SKM-1 treated with dmso at 0.1 percent for 144 hours (cell line): ENCODE measurements around the gene ADRA1B.
A peak's percentile ranks its signal among the peaks of the same experiment; 100 is the strongest.
"Not testable (repeated sequence)": the region's sequence is repeated elsewhere in the genome, so short reads cannot be mapped to it uniquely, and the experiment has no call there.

Experiments
- DNase-seq: peaks from one replicate; lab custom pipeline; 2025; ENCODE audit not compliant: unreplicated experiment; lab: John Stamatoyannopoulos, UW

ADRA1B gene

DNA sequence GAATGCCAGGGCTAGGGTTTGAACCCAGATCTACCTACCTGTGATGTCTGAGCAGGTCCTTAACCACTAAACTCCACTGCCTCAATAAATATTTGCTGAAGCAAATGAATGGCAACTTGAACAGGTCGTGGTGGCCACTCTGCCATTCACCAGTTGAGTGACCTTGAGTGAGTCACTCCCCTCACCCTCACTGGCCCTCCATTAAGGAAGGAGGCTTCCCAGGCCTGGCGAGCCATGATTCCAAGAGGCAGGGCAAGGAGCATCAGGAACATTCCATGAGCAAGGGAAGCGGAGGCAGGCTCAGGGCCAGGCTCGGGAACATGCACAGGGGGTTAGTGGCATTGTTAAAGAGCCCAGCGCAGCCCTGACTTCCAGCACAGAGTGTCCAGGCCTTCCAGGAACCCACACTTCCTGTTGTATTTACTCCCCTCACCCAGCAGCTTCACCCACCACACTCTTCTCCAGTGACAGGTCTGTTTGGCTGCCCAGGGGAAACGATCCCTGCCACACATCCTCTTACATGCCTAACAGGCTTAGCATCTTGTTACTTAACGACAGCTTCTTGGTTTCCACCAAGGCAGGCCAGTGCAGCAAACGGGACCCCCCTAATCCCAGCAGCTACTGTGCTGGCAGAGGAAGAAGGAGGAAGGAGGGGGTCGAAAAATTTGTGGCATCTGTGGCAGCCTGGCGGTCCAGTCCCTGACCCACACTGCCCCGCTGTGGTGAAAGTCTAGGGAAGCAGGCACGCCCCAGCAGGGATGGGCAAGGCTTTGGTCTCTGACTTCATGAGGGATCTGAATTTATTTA, 49.0 kb downstream of the ADRA1B start:
- DNase-seq, result peak; percentile 10

GRCh38 chr5:159965838-159966128, 49.5 kb downstream of the ADRA1B start:
- DNase-seq, result not testable (repeated sequence)

DNA sequence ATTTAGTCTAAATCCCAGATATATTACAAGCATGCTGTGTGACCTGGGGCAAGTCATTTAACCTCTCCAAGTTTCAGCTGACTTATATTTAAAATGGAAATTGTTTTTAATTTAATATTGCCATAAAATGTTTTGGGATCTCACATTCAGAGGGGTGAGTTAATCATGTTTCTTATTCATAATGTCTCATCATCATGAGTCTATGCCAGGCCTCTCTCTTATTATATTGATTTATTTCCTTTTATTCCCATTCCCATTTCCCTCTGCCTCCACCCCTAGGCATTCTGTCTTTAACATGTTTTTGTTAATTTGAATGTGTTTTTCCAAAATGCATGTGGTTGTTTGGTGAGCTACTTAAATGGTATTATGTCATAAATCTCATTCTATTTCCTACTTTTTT, 53.7 kb downstream of the ADRA1B start:
- DNase-seq, result no peak

DNA sequence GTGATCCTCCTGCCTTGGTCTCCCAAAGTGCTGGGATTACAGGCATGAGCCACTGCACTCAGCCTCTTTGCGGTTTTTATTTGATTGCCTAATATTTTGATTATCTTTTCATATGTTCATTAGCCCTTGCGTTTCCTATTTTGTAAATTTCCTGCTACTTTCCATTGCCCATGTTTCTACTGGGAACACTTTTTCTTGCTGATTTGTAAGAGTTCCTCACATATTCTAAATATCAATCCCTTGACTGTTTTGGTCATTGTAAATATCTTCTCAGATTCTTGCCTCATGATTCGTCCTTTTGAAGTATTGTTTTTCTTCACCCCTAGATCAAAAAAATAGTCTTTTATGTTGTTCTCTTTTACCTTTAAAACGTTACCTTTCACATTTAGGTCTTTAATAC, 54.8 kb downstream of the ADRA1B start:
- DNase-seq, result no peak

GRCh38 chr5:159971514-159971913, 55.2 kb downstream of the ADRA1B start:
- no peak for DNase-seq

DNA sequence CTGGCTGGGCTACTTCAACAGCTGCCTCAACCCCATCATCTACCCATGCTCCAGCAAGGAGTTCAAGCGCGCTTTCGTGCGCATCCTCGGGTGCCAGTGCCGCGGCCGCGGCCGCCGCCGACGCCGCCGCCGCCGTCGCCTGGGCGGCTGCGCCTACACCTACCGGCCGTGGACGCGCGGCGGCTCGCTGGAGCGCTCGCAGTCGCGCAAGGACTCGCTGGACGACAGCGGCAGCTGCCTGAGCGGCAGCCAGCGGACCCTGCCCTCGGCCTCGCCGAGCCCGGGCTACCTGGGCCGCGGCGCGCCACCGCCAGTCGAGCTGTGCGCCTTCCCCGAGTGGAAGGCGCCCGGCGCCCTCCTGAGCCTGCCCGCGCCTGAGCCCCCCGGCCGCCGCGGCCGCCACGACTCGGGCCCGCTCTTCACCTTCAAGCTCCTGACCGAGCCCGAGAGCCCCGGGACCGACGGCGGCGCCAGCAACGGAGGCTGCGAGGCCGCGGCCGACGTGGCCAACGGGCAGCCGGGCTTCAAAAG, 55.7 kb downstream of the ADRA1B start:
- DNase-seq, result no peak

DNA sequence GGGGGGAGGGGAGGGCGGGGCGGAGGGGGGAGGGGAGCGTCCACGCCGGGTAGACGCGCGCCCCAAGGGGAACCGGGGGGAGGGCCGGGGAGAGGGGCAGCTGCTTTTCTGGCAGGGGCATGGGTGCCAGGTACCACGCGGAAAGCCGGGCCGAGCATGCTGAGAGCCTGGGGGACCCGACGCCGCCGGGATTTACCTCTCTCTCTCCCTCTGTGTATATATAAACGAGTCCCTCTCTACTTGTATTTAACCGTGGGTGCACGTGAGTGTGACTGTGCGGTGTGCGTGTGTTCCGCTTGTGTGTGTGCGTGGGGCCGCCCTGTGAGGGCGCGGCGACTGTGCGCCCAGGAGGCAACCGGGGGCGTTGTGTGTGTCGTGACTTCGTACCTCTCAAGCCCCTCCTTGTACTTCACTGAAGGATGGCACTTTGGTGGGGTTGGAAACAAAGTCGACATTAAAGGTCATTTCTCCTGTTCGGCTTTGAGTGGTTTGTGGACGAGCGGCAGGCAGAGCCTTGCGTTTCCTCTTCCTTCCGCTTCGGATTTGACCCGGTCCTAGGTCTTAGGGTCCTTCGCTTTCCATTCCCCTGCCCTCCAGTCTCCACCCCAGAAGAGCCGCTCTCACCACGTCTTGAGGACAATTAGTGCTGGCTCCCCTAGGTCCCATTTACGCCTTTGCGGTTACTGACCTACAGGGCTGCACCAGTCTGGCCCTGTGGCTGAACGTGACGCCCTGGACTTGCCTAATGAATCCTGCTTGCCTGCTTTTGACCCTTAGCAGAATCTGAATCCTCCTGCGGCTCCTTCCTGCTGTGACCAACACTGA, 56.5 kb downstream of the ADRA1B start:
- DNase-seq, result no peak

- DNase-seq, result no peak
Observed at GRCh38 chr5:159975462-159976019, 59.3 kb downstream of the ADRA1B start.

DNA sequence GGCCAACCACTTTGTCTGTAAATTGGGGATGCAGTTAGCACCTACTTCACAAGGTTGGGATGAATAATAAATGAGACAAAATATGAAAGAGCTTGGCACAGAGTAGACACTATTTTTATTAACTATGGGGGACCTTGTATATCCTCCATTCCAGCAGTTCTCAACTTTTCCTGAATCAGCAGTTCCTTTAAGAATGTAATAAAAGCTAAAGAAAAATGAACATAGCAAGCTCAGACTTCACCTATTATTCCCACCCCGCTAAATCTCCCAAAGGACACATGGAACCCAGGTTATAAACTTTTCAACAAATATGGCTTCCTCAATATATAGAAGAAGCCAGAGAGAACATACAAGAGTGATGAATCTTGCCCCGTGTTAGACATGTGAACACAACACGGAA, 60.6 kb downstream of the ADRA1B start:
- DNase-seq, result no peak

GRCh38 chr5:159978358-159978757, 62.1 kb downstream of the ADRA1B start:
- no peak for DNase-seq

DNA sequence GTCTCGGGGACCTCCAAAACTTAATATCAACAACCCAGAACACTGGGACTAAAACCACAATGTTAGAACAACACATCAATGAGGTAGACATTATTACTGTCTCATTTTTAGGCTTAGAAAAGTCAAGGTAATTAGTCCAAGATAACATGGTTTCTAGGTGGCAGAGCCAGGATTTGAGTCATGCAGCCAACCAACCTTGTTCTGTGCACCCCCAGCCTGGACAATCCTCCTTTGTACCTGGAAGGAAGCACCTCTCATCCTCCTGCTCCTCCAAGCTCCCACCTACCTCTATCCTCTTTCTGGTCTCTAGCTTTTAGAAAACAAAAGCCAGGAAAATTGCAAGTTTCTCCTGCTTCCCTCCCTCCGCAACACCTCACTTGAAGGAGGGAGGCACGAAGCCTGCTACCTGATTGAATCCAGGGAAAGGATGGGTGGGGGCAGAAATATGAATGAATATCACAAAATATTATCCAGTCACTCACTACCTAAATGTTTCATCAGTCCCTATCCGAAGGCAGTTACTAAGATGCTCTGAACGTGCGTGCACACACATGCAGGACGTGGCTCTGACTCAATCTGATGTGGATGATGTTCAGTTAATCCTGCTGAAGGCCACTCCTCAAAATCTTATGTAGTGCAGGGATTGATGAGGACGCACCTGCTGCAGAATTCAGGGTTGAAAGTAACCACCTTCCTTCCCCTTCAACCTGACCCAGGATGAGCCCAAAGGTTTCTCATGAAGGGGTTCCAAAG, 66.3 kb downstream of the ADRA1B start:
- no peak for DNase-seq

- peak; percentile 68 for DNase-seq
Observed at GRCh38 chr5:159987031-159987674, 70.9 kb downstream of the ADRA1B start.

- DNase-seq, result no peak
Observed at GRCh38 chr5:159990506-159990905, 74.2 kb downstream of the ADRA1B start.

GRCh38 chr5:159992566-159992965, 76.3 kb downstream of the ADRA1B start:
- no peak for DNase-seq

- no peak for DNase-seq
Observed at GRCh38 chr5:159993194-159993593, 76.9 kb downstream of the ADRA1B start.

DNA sequence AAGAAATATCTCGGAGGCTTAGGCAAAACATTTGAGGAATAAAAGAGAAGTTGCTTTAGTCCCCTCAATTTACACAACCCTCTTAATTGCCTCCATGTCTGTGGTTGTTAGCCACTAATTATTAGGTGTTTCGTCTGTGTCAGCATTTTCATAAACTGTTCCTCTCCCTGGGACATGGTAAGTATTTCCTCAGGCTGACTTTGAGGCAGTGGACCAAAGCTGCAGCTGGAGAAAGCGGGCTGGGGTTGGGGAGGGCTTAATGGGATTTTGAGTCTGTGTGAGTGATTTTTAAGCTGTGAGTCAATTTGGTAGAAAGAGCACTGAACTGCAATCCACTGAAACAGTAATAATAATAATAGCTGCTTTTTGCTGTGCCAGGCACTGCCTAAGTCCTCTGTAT, 79.6 kb downstream of the ADRA1B start:
- no peak for DNase-seq

GRCh38 chr5:160001457-160001856, 85.2 kb downstream of the ADRA1B start:
- DNase-seq, result no peak

- no peak for DNase-seq
Observed at GRCh38 chr5:160007514-160007913, 91.2 kb downstream of the ADRA1B start.

DNA sequence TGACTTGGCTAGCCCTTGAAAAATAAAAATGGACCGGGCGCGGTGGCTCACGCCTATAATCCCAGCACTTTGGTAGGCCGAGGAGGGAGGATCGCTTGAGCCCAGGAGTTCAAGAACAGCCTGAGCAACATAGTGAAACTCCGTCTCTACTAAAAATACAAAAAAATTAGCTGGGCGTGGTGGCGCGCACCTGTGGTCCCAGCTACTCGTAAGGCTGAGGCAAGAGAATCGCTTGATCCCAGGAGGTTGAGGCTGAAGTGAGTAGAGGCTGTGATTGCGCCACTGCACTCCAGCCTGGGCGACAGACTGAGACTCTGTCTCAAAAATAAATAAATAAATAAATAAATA, 92.2 kb downstream of the ADRA1B start:
- not testable (repeated sequence) for DNase-seq

- DNase-seq, result peak; percentile 96
Observed at GRCh38 chr5:160008877-160009590, 92.8 kb downstream of the ADRA1B start, which contains the start of gene TTC1. TTC1 (plus strand) TSS chr5:160009139; CDS start chr5:160010529, 1,390 bp downstream.
